B cell (primary cell): Measurements from ENCODE around the gene HACD1. TPM values are rescaled to one million over a fixed set of nuclear protein-coding genes. Genes with fewer than 3 reads are reported as not detected.

Experiments
- ATAC-seq: fragments of 200-7000 bp; cut with Tn5 transposase; one replicate; pipeline ENCODE4 v1.10.0; 2021; ENCODE audit warnings: low read depth, mild to moderate bottlenecking, moderate number of reproducible peaks, moderate library complexity
- CTCF ChIA-PET: fragments of 350-600 bp; sonication (Branson Sonifier 250); formaldehyde crosslinking; loops from one replicate; lab custom pipeline; 2021; ENCODE audit warnings: antibody characterized with exemption, inconsistent platforms; lab: Charles Lee
- POLR2A ChIA-PET: fragments of 350-600 bp; sonication (Branson Sonifier 250); formaldehyde crosslinking; loops from one replicate; lab custom pipeline; 2021; ENCODE audit warnings: antibody characterized with exemption; lab: Charles Lee
- DNase-seq: peaks from one replicate; pipeline ENCODE4 v3.0.0; 2013
- H2AFZ ChIP-seq: 2 replicates; pipeline ENCODE4 v1.6.1; 2012; ENCODE audit warnings: mild to moderate bottlenecking, low read depth, low read length; ENCODE audit not compliant: insufficient read depth, poor library complexity, severe bottlenecking
- H3K27ac ChIP-seq, 2 donors: 1 replicate in 1 of 2; 2 replicates in 1 of 2; pipeline ENCODE4 v1.5.1; 2012 to 2013; ENCODE audit warnings: low read length in 2 of 2, mild to moderate bottlenecking in 2 of 2, moderate library complexity in 1 of 2
- H3K27me3 ChIP-seq, 4 experiments: fragments of 200-600 bp in 1 of 4; sonication (generic) in 1 of 4; replicated peaks in 1 of 4; 1 replicate in 2 of 4; 2 replicates in 2 of 4; pipeline versions ENCODE4 v1.6.1 to v1.7.0; 2013 to 2016; ENCODE audit warnings: low read length in 3 of 4, mild to moderate bottlenecking in 2 of 4, mixed read lengths in 1 of 4, moderate library complexity in 1 of 4; ENCODE audit not compliant: insufficient read depth in 4 of 4, control insufficient read depth in 3 of 4; ENCODE audit errors: control extremely low read depth in 1 of 4
- H3K36me3 ChIP-seq, 2 experiments: replicated peaks in 1 of 2; 1 replicate in 1 of 2; 2 replicates in 1 of 2; pipeline versions ENCODE4 v1.6.1 to v1.7.1; 2013; ENCODE audit warnings: low read length in 1 of 2; ENCODE audit not compliant: insufficient read depth in 2 of 2, control insufficient read depth in 1 of 2; ENCODE audit errors: control extremely low read depth in 1 of 2, extremely low read depth in 1 of 2
- H3K4me1 ChIP-seq, 2 donors: fragments of 200-600 bp in 1 of 2; sonication (generic) in 1 of 2; 1 replicate in 1 of 2; 2 replicates in 1 of 2; pipeline versions ENCODE4 v1.5.1 to v1.6.1; 2013 to 2017; ENCODE audit warnings: low read length in 2 of 2; ENCODE audit not compliant: control insufficient read depth in 2 of 2, insufficient read depth in 2 of 2
- H3K4me2 ChIP-seq: replicated peaks from 2 replicates; pipeline ENCODE3; 2012; ENCODE audit warnings: mild to moderate bottlenecking, low read depth, low read length; ENCODE audit not compliant: poor library complexity, severe bottlenecking
- H3K4me3 ChIP-seq, 5 experiments: fragments of 200-600 bp in 1 of 5; sonication (generic) in 1 of 5; 1 replicate in 3 of 5; 2 replicates in 2 of 5; pipeline versions ENCODE4 v1.5.1 to v1.7.0; 2011 to 2016; ENCODE audit warnings: low read length in 4 of 5, mild to moderate bottlenecking in 4 of 5, low read depth in 2 of 5, control low read depth in 1 of 5, moderate library complexity in 1 of 5; ENCODE audit not compliant: insufficient read depth in 1 of 5; ENCODE audit errors: control extremely low read depth in 1 of 5, extremely low read depth in 1 of 5
- H3K79me2 ChIP-seq: fragments of 200-600 bp; sonication (generic); one replicate; pipeline ENCODE4 v1.6.0; 2016; ENCODE audit warnings: low read length; ENCODE audit not compliant: control insufficient read depth, insufficient read depth
- H3K9ac ChIP-seq: fragments of 200-600 bp; sonication (generic); 2 replicates; pipeline ENCODE4 v1.6.1; 2017; ENCODE audit warnings: mild to moderate bottlenecking, low read length, moderate library complexity
- H3K9me3 ChIP-seq, 3 donors: one replicate each; pipeline versions ENCODE4 v1.6.1 to v1.7.1; 2013; ENCODE audit warnings: low read length in 2 of 3; ENCODE audit not compliant: control insufficient read depth in 2 of 3, insufficient read depth in 1 of 3; ENCODE audit errors: control extremely low read depth in 1 of 3
- H4K20me1 ChIP-seq: 2 replicates; pipeline ENCODE4 v1.6.0; 2012; ENCODE audit warnings: mild to moderate bottlenecking, low read length; ENCODE audit not compliant: insufficient read depth, control insufficient read depth, poor library complexity, severe bottlenecking
- H3K27ac Mint-ChIP-seq: one replicate; pipeline ENCODE4 v1.8.0; 2021; ENCODE audit warnings: mixed read lengths
- H3K27me3 Mint-ChIP-seq: one replicate; pipeline ENCODE4 v1.8.0; 2021; ENCODE audit warnings: mixed read lengths
- H3K4me1 Mint-ChIP-seq: one replicate; pipeline ENCODE4 v1.8.0; 2021; ENCODE audit warnings: mixed read lengths
- H3K4me3 Mint-ChIP-seq: one replicate; pipeline ENCODE4 v1.8.0; 2021; ENCODE audit warnings: mixed read lengths
- H3K9me3 Mint-ChIP-seq: one replicate; pipeline ENCODE4 v1.8.0; 2022; ENCODE audit warnings: mixed read lengths; ENCODE audit not compliant: insufficient read depth
- EZH2 ChIP-seq: IDR thresholded peaks from 2 replicates; pipeline ENCODE4 v1.6.1; 2012; ENCODE audit warnings: borderline replicate concordance, low read depth, mild to moderate bottlenecking, moderate library complexity, low read length; ENCODE audit not compliant: insufficient read depth, poor library complexity, severe bottlenecking
- WGBS: methylation state at CpG from one replicate; pipeline ENCODE4 v1.1.5; 2013; ENCODE audit warnings: missing lambda C conversion rate; ENCODE audit not compliant: insufficient coverage; 5-methylcytosine and 5-hydroxymethylcytosine counted together
- intact Hi-C: fragments of 100-400 bp; cut with micrococcal nuclease; formaldehyde crosslinking; loops from one replicate; pipeline ENCODE4 v1.10.0; 2022
- polyA plus RNA-seq: library from polyadenylated mRNA; depleted of rRNA; stranded (reverse); fragments of >200 nt; gene quantifications from 2 replicates; pipeline ENCODE4 v1.2.3, GENCODE V29; 2012
- total RNA-seq, 2 donors: library from RNA; stranded (reverse); fragments of 120-200 nt in 1 of 2; gene quantifications; 1 replicate in 1 of 2; 2 replicates in 1 of 2; pipeline versions ENCODE4 v1.2.3 to v1.2.4, GENCODE V29; 2013 to 2022
- TF ChIP-seq, protein P1 (sequence below): fragments of 200-600 bp; IDR thresholded peaks from one replicate; pipeline ENCODE4 v1.8.0; 2022; ENCODE audit warnings: antibody characterized with exemption, mild to moderate bottlenecking

Gene HACD1
- total and polyA plus RNA-seq, 2 donors (not counting 1 experiment from before 2014, with no cell fraction given) = 1.6 TPM; not detected in 1

GRCh38 chr10:17660921-17661320 is 43.7 kb upstream of the HACD1 start:
- H3K27ac ChIP-seq = no peak overlapping the region
- H3K4me2 ChIP-seq = no peak overlapping the region
- ATAC-seq (no peak), DNase-seq (no peak)
- peaks cover 50% of the 10 kb centered on the region for H3K79me2 ChIP-seq
- CTCF ChIA-PET = no interaction called here
- no peaks in the 10 kb centered on the region for H3K9me3 Mint-ChIP-seq
- no peak overlapping the region for H3K9ac ChIP-seq
- H3K9me3 ChIP-seq = no peaks in the 10 kb centered on the region
- H3K27ac Mint-ChIP-seq = no peak overlapping the region
- peaks cover 0 to under 1% of the 10 kb centered on the region in 2 donors for H3K4me1 ChIP-seq
- H3K4me1 Mint-ChIP-seq = peaks cover 29% of the 10 kb centered on the region
- no peak overlapping the region for H2AFZ ChIP-seq
- H3K36me3 ChIP-seq = peaks cover 3 to 20% of the 10 kb centered on the region in 2 experiments
- intact Hi-C loops = loop anchor here (5.0 kb wide), 1 partner anchor 36 kb away; no protein-coding TSS in a partner anchor
- TF ChIP-seq, protein P1, sequence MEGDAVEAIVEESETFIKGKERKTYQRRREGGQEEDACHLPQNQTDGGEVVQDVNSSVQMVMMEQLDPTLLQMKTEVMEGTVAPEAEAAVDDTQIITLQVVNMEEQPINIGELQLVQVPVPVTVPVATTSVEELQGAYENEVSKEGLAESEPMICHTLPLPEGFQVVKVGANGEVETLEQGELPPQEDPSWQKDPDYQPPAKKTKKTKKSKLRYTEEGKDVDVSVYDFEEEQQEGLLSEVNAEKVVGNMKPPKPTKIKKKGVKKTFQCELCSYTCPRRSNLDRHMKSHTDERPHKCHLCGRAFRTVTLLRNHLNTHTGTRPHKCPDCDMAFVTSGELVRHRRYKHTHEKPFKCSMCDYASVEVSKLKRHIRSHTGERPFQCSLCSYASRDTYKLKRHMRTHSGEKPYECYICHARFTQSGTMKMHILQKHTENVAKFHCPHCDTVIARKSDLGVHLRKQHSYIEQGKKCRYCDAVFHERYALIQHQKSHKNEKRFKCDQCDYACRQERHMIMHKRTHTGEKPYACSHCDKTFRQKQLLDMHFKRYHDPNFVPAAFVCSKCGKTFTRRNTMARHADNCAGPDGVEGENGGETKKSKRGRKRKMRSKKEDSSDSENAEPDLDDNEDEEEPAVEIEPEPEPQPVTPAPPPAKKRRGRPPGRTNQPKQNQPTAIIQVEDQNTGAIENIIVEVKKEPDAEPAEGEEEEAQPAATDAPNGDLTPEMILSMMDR = no peak
- no peak for TF ChIP-seq EZH2
- H3K4me3 ChIP-seq = no peak overlapping the region
- POLR2A ChIA-PET = no interaction called here
- H3K27me3 ChIP-seq = no peaks in the 10 kb centered on the region
- no peak overlapping the region for H3K4me3 Mint-ChIP-seq
- peaks cover 8% of the 10 kb centered on the region for H4K20me1 ChIP-seq
- no peaks in the 10 kb centered on the region for H3K27me3 Mint-ChIP-seq

GRCh38 chr10:17659365-17659764 is 42.2 kb upstream of the HACD1 start:
- H3K4me3 ChIP-seq = no peak overlapping the region
- peaks cover 8% of the 10 kb centered on the region for H4K20me1 ChIP-seq
- H3K27ac ChIP-seq = no peak overlapping the region
- H3K27me3 ChIP-seq = no peaks in the 10 kb centered on the region
- H3K4me3 Mint-ChIP-seq = no peak overlapping the region
- 100% methylated on average over 1 of the region's 4 CpGs for WGBS
- POLR2A ChIA-PET = no interaction called here
- no peak overlapping the region for H3K9ac ChIP-seq
- peaks cover 45% of the 10 kb centered on the region for H3K4me1 Mint-ChIP-seq
- peaks cover 7 to 11% of the 10 kb centered on the region in 2 donors for H3K4me1 ChIP-seq
- ATAC-seq (no peak), DNase-seq (no peak)
- H3K36me3 ChIP-seq = peaks cover 3 to 20% of the 10 kb centered on the region in 2 experiments
- H3K9me3 ChIP-seq = no peaks in the 10 kb centered on the region
- no peak overlapping the region for H3K4me2 ChIP-seq
- no peak overlapping the region for H3K27ac Mint-ChIP-seq
- H3K27me3 Mint-ChIP-seq = no peaks in the 10 kb centered on the region
- intact Hi-C loops = no loop called here
- H3K79me2 ChIP-seq = peaks cover 49% of the 10 kb centered on the region
- CTCF ChIA-PET = no interaction called here
- TF ChIP-seq EZH2 = no peak
- TF ChIP-seq, protein P1 = no peak
- H3K9me3 Mint-ChIP-seq = no peaks in the 10 kb centered on the region
- H2AFZ ChIP-seq = no peak overlapping the region
